Lower leg skin (tissue), 3 donors: ENCODE results near the gene TASP1.

Source experiments
- POLR2A ChIP-seq, 2 donors: fragments of 450-650 bp; IDR thresholded peaks; one replicate each; pipeline ENCODE4 v1.6.1; 2016 to 2017; ENCODE audit warnings: antibody characterized with exemption in 2 of 2, mild to moderate bottlenecking in 1 of 2, moderate library complexity in 1 of 2
- TF ChIP-seq, protein P1 (sequence below), 3 donors: fragments of 450-650 bp; IDR thresholded peaks; one replicate each; pipeline ENCODE4 v1.5.1; 2016; ENCODE audit warnings: antibody characterized with exemption in 3 of 3, mild to moderate bottlenecking in 3 of 3, moderate library complexity in 2 of 3

DNA sequence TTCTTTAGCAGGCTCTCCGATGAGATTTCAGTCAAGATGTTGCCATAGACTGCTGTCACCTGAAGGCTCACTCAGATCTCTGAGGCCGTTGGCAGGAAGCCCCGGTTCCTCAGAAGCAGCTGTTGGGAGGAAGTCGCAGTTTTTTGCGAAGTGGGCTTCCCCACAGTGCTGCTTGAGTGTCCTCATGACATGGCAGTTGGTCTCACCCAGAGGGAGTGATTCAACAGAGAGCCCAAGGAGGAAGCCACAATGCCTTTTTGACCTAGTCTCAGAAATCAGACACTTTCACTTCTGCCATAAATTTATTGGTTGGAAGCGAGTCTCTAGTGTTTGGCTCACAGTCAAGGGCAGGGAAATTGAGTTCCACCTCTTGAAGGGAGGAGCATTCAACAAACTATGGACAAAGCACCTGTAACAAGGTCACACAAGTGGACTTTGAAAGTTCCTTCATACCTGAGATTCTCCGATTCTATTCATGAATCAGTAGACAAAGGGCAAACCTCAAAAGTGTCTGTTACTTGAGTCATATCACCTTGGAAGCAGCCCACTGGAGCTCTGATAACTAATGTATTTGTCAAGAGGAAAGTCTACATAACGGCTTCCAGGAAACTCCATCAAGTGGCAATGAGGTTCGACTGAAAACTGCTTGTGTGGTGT, 208.3 kb downstream of the TASP1 start:
- TF ChIP-seq, protein P1, sequence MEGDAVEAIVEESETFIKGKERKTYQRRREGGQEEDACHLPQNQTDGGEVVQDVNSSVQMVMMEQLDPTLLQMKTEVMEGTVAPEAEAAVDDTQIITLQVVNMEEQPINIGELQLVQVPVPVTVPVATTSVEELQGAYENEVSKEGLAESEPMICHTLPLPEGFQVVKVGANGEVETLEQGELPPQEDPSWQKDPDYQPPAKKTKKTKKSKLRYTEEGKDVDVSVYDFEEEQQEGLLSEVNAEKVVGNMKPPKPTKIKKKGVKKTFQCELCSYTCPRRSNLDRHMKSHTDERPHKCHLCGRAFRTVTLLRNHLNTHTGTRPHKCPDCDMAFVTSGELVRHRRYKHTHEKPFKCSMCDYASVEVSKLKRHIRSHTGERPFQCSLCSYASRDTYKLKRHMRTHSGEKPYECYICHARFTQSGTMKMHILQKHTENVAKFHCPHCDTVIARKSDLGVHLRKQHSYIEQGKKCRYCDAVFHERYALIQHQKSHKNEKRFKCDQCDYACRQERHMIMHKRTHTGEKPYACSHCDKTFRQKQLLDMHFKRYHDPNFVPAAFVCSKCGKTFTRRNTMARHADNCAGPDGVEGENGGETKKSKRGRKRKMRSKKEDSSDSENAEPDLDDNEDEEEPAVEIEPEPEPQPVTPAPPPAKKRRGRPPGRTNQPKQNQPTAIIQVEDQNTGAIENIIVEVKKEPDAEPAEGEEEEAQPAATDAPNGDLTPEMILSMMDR (IDR thresholded peaks at IDR 0.05): no peak
- TF ChIP-seq POLR2A (IDR thresholded peaks at IDR 0.05): no peak
